Fibroblast of lung (primary cell): Measurements from ENCODE around the gene LMF1. TPM values are rescaled to one million over a fixed set of nuclear protein-coding genes. Genes with fewer than 3 reads are reported as not detected.

Experiments used
- DNase-seq, 2 donors: peaks; one replicate each; pipeline versions ENCODE4 v3.0.0 to v3.0.0-alpha.2; 2010; ENCODE audit warnings: low read depth in 2 of 2
- H2AFZ ChIP-seq: 2 replicates; pipeline ENCODE4 v1.5.1; 2012; ENCODE audit warnings: low read length, control low read depth, inconsistent platforms
- H3K27ac ChIP-seq: 2 replicates; pipeline ENCODE4 v1.5.1; 2011; ENCODE audit warnings: low read length, control low read depth; ENCODE audit not compliant: insufficient read depth
- H3K27me3 ChIP-seq: 2 replicates; pipeline ENCODE4 v1.5.1; 2011; ENCODE audit warnings: mild to moderate bottlenecking, low read length; ENCODE audit not compliant: control insufficient read depth, insufficient read depth
- H3K36me3 ChIP-seq: 2 replicates; pipeline ENCODE4 v1.5.1; 2011; ENCODE audit warnings: low read length; ENCODE audit not compliant: control insufficient read depth, insufficient read depth
- H3K4me1 ChIP-seq: 2 replicates; pipeline ENCODE4 v1.5.1; 2011; ENCODE audit warnings: low read length; ENCODE audit not compliant: control insufficient read depth, insufficient read depth; ENCODE audit errors: extremely low read depth
- H3K4me2 ChIP-seq: 2 replicates; pipeline ENCODE4 v1.5.1; 2011; ENCODE audit warnings: low read length, control low read depth; ENCODE audit not compliant: insufficient read depth; ENCODE audit errors: extremely low read depth
- H3K4me3 ChIP-seq, 4 experiments: fragments of 200-600 bp in 1 of 4; sonication (generic) in 1 of 4; replicated peaks in 1 of 4; 2 replicates each; pipeline ENCODE4 v1.5.1; 2011 to 2016; ENCODE audit warnings: low read length in 4 of 4, low read depth in 3 of 4, mild to moderate bottlenecking in 3 of 4, control low read depth in 2 of 4, inconsistent platforms in 1 of 4, mixed read lengths in 1 of 4; ENCODE audit not compliant: insufficient read depth in 1 of 4; ENCODE audit errors: control extremely low read depth in 1 of 4
- H3K79me2 ChIP-seq: 2 replicates; pipeline ENCODE4 v1.5.1; 2012; ENCODE audit warnings: mild to moderate bottlenecking, low read length, inconsistent platforms; ENCODE audit not compliant: control insufficient read depth, insufficient read depth
- H3K9ac ChIP-seq: 2 replicates; pipeline ENCODE4 v1.5.1; 2011; ENCODE audit warnings: mild to moderate bottlenecking, low read length, control low read depth; ENCODE audit not compliant: insufficient read depth
- H3K9me3 ChIP-seq: 2 replicates; pipeline ENCODE4 v1.5.1; 2012; ENCODE audit warnings: low read depth, low read length; ENCODE audit not compliant: control insufficient read depth, insufficient read depth
- H4K20me1 ChIP-seq: 2 replicates; pipeline ENCODE4 v1.5.1; 2011; ENCODE audit warnings: low read length; ENCODE audit not compliant: control insufficient read depth, insufficient read depth; ENCODE audit errors: extremely low read depth
- EZH2 ChIP-seq: IDR thresholded peaks from 2 replicates; pipeline ENCODE4 v1.5.1; 2012; ENCODE audit warnings: low read length, control low read depth, mild to moderate bottlenecking; ENCODE audit errors: missing control alignments
- polyA plus RNA-seq, 2 donors: library from polyadenylated mRNA; depleted of rRNA in 1 of 2; stranded (reverse) in 1 of 2; unstranded in 1 of 2; fragments of >200 nt; gene quantifications; 2 replicates each; pipeline ENCODE4 v1.2.1, GENCODE V29; 2011 to 2012; ENCODE audit warnings: missing spikeins in 1 of 2
- total RNA-seq: library from RNA; depleted of rRNA; stranded (reverse); fragments of >200 nt; gene quantifications from 2 replicates; pipeline ENCODE4 v1.2.1, GENCODE V29; 2014
- TF ChIP-seq, protein P1 (sequence below), 2 donors: IDR thresholded peaks in 1 of 2; conservative IDR thresholded peaks in 1 of 2; 1 replicate in 1 of 2; 2 replicates in 1 of 2; pipeline ENCODE4 v1.5.1; 2011 to 2012; ENCODE audit warnings: low read length in 2 of 2, control low read depth in 1 of 2, inconsistent platforms in 1 of 2, low read depth in 1 of 2, mild to moderate bottlenecking in 1 of 2

The LMF1 gene
- total and polyA plus RNA-seq, 2 donors (not counting 1 experiment from before 2014, with no cell fraction given) = 12.3 to 12.6 TPM

DNA sequence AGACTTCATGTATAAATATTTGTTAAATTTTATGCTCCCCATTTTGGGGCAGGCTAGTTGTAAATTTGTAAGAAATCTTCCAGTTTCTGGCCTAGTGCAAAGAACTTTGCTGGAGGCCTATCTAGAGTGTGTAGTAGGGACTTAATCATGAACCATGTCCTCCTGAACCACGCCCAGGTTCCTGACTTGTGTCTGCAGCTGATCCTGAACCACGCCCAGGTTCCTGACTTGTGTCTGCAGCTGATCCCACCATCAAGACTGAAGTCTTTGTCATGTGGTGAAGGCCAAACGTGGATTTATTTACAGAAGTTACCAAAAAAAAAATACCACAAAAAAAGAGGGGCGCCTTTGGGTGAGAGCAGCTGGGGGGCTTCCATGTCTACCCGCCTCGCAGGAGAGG is 33.1 kb downstream of the LMF1 start:
- Histone ChIP-seq H3K27ac (no peak overlapping the region), H3K36me3 (no peaks in the 10 kb centered on the region), H3K4me1 (no peaks in the 10 kb centered on the region), H3K4me2 (no peak overlapping the region), H3K27me3 (no peaks in the 10 kb centered on the region), H3K9me3 (no peaks in the 10 kb centered on the region), H4K20me1 (no peaks in the 10 kb centered on the region), H3K79me2 (no peaks in the 10 kb centered on the region), H3K9ac (no peak overlapping the region), H2AFZ (no peak overlapping the region), H3K4me3 (no peak overlapping the region)
- DNase-seq = no peak
- no peak for TF ChIP-seq EZH2
- TF ChIP-seq, protein P1, sequence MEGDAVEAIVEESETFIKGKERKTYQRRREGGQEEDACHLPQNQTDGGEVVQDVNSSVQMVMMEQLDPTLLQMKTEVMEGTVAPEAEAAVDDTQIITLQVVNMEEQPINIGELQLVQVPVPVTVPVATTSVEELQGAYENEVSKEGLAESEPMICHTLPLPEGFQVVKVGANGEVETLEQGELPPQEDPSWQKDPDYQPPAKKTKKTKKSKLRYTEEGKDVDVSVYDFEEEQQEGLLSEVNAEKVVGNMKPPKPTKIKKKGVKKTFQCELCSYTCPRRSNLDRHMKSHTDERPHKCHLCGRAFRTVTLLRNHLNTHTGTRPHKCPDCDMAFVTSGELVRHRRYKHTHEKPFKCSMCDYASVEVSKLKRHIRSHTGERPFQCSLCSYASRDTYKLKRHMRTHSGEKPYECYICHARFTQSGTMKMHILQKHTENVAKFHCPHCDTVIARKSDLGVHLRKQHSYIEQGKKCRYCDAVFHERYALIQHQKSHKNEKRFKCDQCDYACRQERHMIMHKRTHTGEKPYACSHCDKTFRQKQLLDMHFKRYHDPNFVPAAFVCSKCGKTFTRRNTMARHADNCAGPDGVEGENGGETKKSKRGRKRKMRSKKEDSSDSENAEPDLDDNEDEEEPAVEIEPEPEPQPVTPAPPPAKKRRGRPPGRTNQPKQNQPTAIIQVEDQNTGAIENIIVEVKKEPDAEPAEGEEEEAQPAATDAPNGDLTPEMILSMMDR (conservative IDR thresholded peaks at IDR 0.05 in 1 of 2, IDR thresholded peaks at IDR 0.05 in 1 of 2; ENCODE audit: low read depth in 1 of 2, low read length in 2 of 2) = no peak

DNA sequence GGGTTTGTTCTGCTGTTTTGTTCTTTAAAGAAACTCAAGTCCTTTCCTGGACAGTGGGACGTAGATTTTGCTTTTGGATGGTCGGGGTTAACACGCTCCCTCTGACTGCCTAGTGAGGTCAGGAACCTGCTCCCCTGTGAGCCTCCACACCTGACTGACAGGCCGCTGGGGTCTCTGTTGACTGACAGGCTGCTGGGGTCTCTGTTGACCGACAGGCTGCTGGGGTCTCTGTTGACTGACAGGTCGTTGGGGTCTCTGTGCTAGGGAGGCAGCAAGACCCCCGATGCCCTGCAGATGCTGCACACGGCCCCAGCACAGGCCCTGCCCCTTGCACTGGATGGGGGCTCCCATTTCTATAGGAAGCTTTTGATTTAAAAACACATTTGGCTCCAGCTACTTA is 33.5 kb downstream of the LMF1 start:
- H3K9ac ChIP-seq = no peak overlapping the region
- H3K27ac ChIP-seq = no peak overlapping the region
- H3K79me2 ChIP-seq = no peaks in the 10 kb centered on the region
- no peak overlapping the region for H3K4me3 ChIP-seq
- no peak for DNase-seq
- H3K27me3 ChIP-seq = no peaks in the 10 kb centered on the region
- H3K4me1 ChIP-seq = no peaks in the 10 kb centered on the region
- no peaks in the 10 kb centered on the region for H3K36me3 ChIP-seq
- H3K4me2 ChIP-seq = no peak overlapping the region
- no peaks in the 10 kb centered on the region for H4K20me1 ChIP-seq
- H2AFZ ChIP-seq = no peak overlapping the region
- no peaks in the 10 kb centered on the region for H3K9me3 ChIP-seq
- TF ChIP-seq EZH2 = no peak
- TF ChIP-seq, protein P1 (conservative IDR thresholded peaks at IDR 0.05 in 1 of 2, IDR thresholded peaks at IDR 0.05 in 1 of 2; ENCODE audit: low read depth in 1 of 2, low read length in 2 of 2) = no peak

DNA sequence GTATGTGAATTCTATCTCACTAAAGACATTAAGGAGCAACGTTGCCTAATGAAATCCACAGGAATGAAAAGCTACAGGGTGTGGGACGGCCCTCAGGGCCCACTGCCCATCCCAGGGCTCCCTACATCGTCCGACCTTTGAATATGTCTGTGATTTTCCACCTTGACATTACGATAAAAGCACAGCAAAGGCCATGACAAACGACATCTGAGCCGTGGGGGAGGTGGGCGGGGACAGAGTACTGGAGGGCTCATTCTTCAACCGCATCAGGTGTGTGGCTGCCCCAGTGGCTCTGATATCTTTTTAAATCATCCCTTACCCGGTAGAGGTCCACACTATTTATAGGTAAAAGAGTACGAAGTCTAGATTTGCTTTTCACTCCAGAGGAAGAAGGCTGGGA is 35.1 kb downstream of the LMF1 start:
- DNase-seq = no peak
- H3K9me3 ChIP-seq = no peaks in the 10 kb centered on the region
- no peak overlapping the region for H3K9ac ChIP-seq
- H4K20me1 ChIP-seq = no peaks in the 10 kb centered on the region
- no peaks in the 10 kb centered on the region for H3K4me1 ChIP-seq
- H3K4me2 ChIP-seq = no peak overlapping the region
- TF ChIP-seq, protein P1 (conservative IDR thresholded peaks at IDR 0.05 in 1 of 2, IDR thresholded peaks at IDR 0.05 in 1 of 2; ENCODE audit: low read depth in 1 of 2, low read length in 2 of 2) = no peak
- TF ChIP-seq EZH2 = no peak
- H3K79me2 ChIP-seq = no peaks in the 10 kb centered on the region
- no peaks in the 10 kb centered on the region for H3K36me3 ChIP-seq
- no peaks in the 10 kb centered on the region for H3K27me3 ChIP-seq
- H3K4me3 ChIP-seq = no peak overlapping the region
- no peak overlapping the region for H3K27ac ChIP-seq
- no peak overlapping the region for H2AFZ ChIP-seq
